Hepatocyte (in vitro differentiated cells): ENCODE results near the gene RAB11FIP5.

Experiments
- EZH2 ChIP-seq: fragments of 200-600 bp; sonication (generic); IDR thresholded peaks from 2 replicates; pipeline ENCODE4 v1.6.1; 2016; ENCODE audit warnings: antibody characterized with exemption, mild to moderate bottlenecking, borderline replicate concordance
- EZH2phosphoT487 ChIP-seq: fragments of 200-600 bp; sonication (generic); IDR thresholded peaks from one replicate; pipeline ENCODE4 v1.6.1; 2018; ENCODE audit warnings: antibody characterized with exemption, mild to moderate bottlenecking, low read depth, moderate library complexity; ENCODE audit not compliant: unreplicated experiment, severe bottlenecking
- TF ChIP-seq, protein P1 (sequence below): fragments of 200-600 bp; sonication (generic); IDR thresholded peaks from 2 replicates; pipeline ENCODE4 v1.5.1; 2016; ENCODE audit warnings: antibody characterized with exemption, mild to moderate bottlenecking; ENCODE audit not compliant: poor library complexity

DNA sequence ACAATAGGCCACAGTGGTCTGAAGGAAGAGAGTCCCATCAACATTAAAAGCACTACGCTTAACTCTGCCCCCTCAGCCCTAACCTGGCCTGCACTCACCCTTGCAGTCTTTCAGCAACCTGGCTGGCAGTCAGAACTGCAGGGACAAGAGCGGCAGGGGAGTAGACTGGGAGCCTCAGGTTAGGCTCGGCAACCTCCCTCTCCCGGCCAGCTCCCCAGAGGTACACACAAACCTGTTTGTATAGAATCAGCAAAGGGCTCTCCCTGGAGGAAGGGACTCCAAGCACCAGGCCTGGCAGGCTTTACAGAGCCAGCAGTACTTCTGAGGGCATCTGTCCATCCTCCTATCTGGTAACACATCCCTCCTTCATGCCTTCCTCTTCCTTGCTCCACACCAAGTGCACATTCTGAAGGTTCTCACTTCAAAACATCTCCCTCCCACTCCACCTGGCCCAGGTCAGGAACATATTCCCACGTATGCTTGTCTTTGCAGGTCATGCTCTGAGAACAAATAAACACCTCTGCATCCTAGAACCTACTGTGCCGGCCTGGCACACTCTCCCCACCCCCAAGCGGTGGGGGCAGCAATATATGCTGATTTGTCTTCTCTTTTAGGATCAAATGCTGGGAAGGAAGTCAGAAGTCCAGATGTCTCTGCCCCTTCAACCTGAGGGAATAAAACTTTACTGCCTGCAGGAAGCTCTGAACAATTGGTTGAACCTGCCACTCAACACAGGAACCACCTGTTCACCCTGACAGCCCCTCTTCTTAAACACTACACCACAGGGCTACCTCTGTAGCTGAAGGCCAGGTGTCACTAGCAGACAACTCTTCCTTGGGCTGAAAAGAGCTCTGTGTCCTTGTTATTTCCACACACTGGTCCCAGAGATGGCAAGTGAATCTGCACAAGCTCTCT is 28.6 kb downstream of the RAB11FIP5 start:
- TF ChIP-seq, protein P1, sequence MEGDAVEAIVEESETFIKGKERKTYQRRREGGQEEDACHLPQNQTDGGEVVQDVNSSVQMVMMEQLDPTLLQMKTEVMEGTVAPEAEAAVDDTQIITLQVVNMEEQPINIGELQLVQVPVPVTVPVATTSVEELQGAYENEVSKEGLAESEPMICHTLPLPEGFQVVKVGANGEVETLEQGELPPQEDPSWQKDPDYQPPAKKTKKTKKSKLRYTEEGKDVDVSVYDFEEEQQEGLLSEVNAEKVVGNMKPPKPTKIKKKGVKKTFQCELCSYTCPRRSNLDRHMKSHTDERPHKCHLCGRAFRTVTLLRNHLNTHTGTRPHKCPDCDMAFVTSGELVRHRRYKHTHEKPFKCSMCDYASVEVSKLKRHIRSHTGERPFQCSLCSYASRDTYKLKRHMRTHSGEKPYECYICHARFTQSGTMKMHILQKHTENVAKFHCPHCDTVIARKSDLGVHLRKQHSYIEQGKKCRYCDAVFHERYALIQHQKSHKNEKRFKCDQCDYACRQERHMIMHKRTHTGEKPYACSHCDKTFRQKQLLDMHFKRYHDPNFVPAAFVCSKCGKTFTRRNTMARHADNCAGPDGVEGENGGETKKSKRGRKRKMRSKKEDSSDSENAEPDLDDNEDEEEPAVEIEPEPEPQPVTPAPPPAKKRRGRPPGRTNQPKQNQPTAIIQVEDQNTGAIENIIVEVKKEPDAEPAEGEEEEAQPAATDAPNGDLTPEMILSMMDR = no peak
- no peak for TF ChIP-seq EZH2
- TF ChIP-seq EZH2phosphoT487 = no peak
